Measurements from ENCODE around the gene ANKRD23.

The ANKRD23 gene

GRCh38 chr2:96869822-96870625 lies 26.2 kb upstream of the ANKRD23 start, which contains the start of gene SEMA4C:
Gene SEMA4C, minus strand, starts transcription at chr2:96870080. Its CDS starts 2,194 bp downstream, at chr2:96867886.
- TF ChIP-seq CTCF (IDR thresholded peaks at IDR 0.05), result no peak
- H3K27me3 ChIP-seq, result no peaks in the 10 kb centered on the region
- intact Hi-C loops (cut with DNase I; ENCODE audit: low total_unique reads), result loop anchor here (1.0 to 5.0 kb wide), 2 partner anchors 37 to 333 kb away; partner anchors contain the start of gene ARID5A

GRCh38 chr2:96869281-96869821 lies 25.5 kb upstream of the ANKRD23 start:
- intact Hi-C loops (cut with DNase I; ENCODE audit: low total_unique reads), result loop anchor here (1.0 to 5.0 kb wide), 2 partner anchors 38 to 332 kb away; partner anchors contain the start of gene ARID5A
- peak overlapping the region; percentile 98 to 100 for H3K27ac ChIP-seq
- TF ChIP-seq CTCF (IDR thresholded peaks at IDR 0.05), result no peak
- H3K9me3 ChIP-seq, result no peaks in the 10 kb centered on the region
- H3K36me3 ChIP-seq, result peaks cover 15 to 35% (median 26%) of the 10 kb centered on the region in 3 donors
- peaks cover 0 to 71% (median 50%) of the 10 kb centered on the region in 4 donors for H3K4me1 ChIP-seq
- no peaks in the 10 kb centered on the region for H3K27me3 ChIP-seq
- H3K4me3 ChIP-seq, result peak overlapping the region; percentile 97 to 98
- peak; percentile 81 to 95 for DNase-seq

More at GRCh38 chr2:96869822-96870625, 26.2 kb upstream of the ANKRD23 start, which contains the start of gene SEMA4C:
- H3K36me3 ChIP-seq, result peaks cover 9 to 28% (median 19%) of the 10 kb centered on the region in 3 donors
- DNase-seq, result peak; percentile 68 to 87
- no peaks in the 10 kb centered on the region for H3K9me3 ChIP-seq
- peak within 1 kb of the TSS; percentile 97 to 98 for H3K4me3 ChIP-seq
- peak within 1 kb of the TSS; percentile 98 to 100 for H3K27ac ChIP-seq
- H3K4me1 ChIP-seq, result peaks cover 0 to 69% (median 49%) of the 10 kb centered on the region in 4 donors

- intact Hi-C loops (cut with DNase I; ENCODE audit: low total_unique reads), result loop anchor here (1.0 to 5.0 kb wide), 2 partner anchors 39 to 331 kb away; partner anchors contain the start of gene ARID5A
- no peaks in the 10 kb centered on the region for H3K27me3 ChIP-seq
- H3K27ac ChIP-seq, result peak overlapping the region; percentile 98 to 100
- peaks cover 22 to 41% (median 32%) of the 10 kb centered on the region in 3 donors for H3K36me3 ChIP-seq
- H3K9me3 ChIP-seq, result no peaks in the 10 kb centered on the region
- TF ChIP-seq CTCF (IDR thresholded peaks at IDR 0.05), result peak; percentile 53 to 57
- peaks cover 0 to 69% (median 45%) of the 10 kb centered on the region in 4 donors for H3K4me1 ChIP-seq
- peak; percentile 94 to 97 for DNase-seq
- H3K4me3 ChIP-seq, result peak overlapping the region; percentile 97 to 98
Observed at GRCh38 chr2:96868555-96869280, 24.9 kb upstream of the ANKRD23 start.

GRCh38 chr2:96867756-96868554 lies 24.1 kb upstream of the ANKRD23 start:
- H3K27ac ChIP-seq, result peak overlapping the region; percentile 98 to 100
- no peaks in the 10 kb centered on the region for H3K27me3 ChIP-seq
- H3K36me3 ChIP-seq, result peaks cover 29 to 49% (median 40%) of the 10 kb centered on the region in 3 donors
- peak overlapping the region; percentile 97 to 98 for H3K4me3 ChIP-seq
- peaks cover 0 to 61% (median 40%) of the 10 kb centered on the region in 4 donors for H3K4me1 ChIP-seq
- TF ChIP-seq CTCF (IDR thresholded peaks at IDR 0.05), result no peak
- H3K9me3 ChIP-seq, result no peaks in the 10 kb centered on the region
- no peak for DNase-seq
- intact Hi-C loops (cut with DNase I; ENCODE audit: low total_unique reads), result loop anchor here (5.0 kb wide), 1 partner anchor 331 kb away; the partner anchor contains the start of gene ARID5A
